HEK293 (cell line): ENCODE measurements around the gene VCL.

Experiments
- HIC1 ChIP-seq: fragments of 450-650 bp; formaldehyde crosslinking; IDR thresholded peaks from 2 replicates; pipeline ENCODE4 v1.5.1; 2016; ENCODE audit warnings: missing biosample characterization, missing genetic modification characterization
- HOXA7 ChIP-seq: sonication (generic); formaldehyde crosslinking; IDR thresholded peaks from 2 replicates; pipeline ENCODE4 v1.8.1; 2022; ENCODE audit warnings: missing genetic modification reagents, borderline replicate concordance
- INSM2 ChIP-seq: fragments of 450-650 bp; formaldehyde crosslinking; IDR thresholded peaks from 2 replicates; pipeline ENCODE4 v1.5.1; 2016; ENCODE audit warnings: missing biosample characterization, missing genetic modification characterization
- MEIS1 ChIP-seq: sonication (generic); formaldehyde crosslinking; IDR thresholded peaks from 2 replicates; pipeline ENCODE4 v1.8.1; 2022; ENCODE audit warnings: missing genetic modification reagents, mild to moderate bottlenecking, borderline replicate concordance
- MYNN ChIP-seq: fragments of 450-650 bp; formaldehyde crosslinking; IDR thresholded peaks from 2 replicates; pipeline ENCODE4 v1.5.1; 2016; ENCODE audit warnings: missing biosample characterization, missing genetic modification characterization, borderline replicate concordance
- SALL2 ChIP-seq: fragments of 450-650 bp; formaldehyde crosslinking; IDR thresholded peaks from 2 replicates; pipeline ENCODE4 v1.5.0; 2017; ENCODE audit warnings: missing biosample characterization, mild to moderate bottlenecking, missing genetic modification characterization, borderline replicate concordance
- YY1 ChIP-seq: fragments of 450-650 bp; formaldehyde crosslinking; IDR thresholded peaks from 2 replicates; pipeline ENCODE4 v1.5.1; 2018; ENCODE audit warnings: missing biosample characterization, missing genetic modification characterization
- ZBTB1 ChIP-seq: fragments of 450-650 bp; formaldehyde crosslinking; IDR thresholded peaks from 2 replicates; pipeline ENCODE4 v1.5.1; 2016; ENCODE audit warnings: missing biosample characterization, missing genetic modification characterization
- ZFP37 ChIP-seq: fragments of 450-650 bp; formaldehyde crosslinking; IDR thresholded peaks from 2 replicates; pipeline ENCODE4 v1.5.1; 2016; ENCODE audit warnings: missing biosample characterization, missing genetic modification characterization
- ZIC2 ChIP-seq: fragments of 450-650 bp; formaldehyde crosslinking; IDR thresholded peaks from 2 replicates; pipeline ENCODE4 v1.5.1; 2016; ENCODE audit warnings: missing biosample characterization, missing genetic modification characterization
- ZNF146 ChIP-seq: fragments of 450-650 bp; formaldehyde crosslinking; IDR thresholded peaks from 2 replicates; pipeline ENCODE4 v1.5.1; 2016; ENCODE audit warnings: missing biosample characterization, missing genetic modification characterization
- ZNF157 ChIP-seq: fragments of 450-650 bp; formaldehyde crosslinking; IDR thresholded peaks from 2 replicates; pipeline ENCODE4 v1.5.1; 2016; ENCODE audit warnings: missing biosample characterization, missing genetic modification characterization
- ZNF221 ChIP-seq: fragments of 450-650 bp; formaldehyde crosslinking; IDR thresholded peaks from 2 replicates; pipeline ENCODE4 v1.5.1; 2017; ENCODE audit warnings: missing biosample characterization, missing genetic modification characterization, borderline replicate concordance
- ZNF248 ChIP-seq: fragments of 450-650 bp; formaldehyde crosslinking; IDR thresholded peaks from 2 replicates; pipeline ENCODE4 v1.5.1; 2017; ENCODE audit warnings: missing biosample characterization, missing genetic modification characterization
- ZNF266 ChIP-seq: fragments of 450-650 bp; formaldehyde crosslinking; IDR thresholded peaks from 2 replicates; pipeline ENCODE4 v1.5.1; 2016; ENCODE audit warnings: missing biosample characterization, missing genetic modification characterization, low read depth
- ZNF302 ChIP-seq: fragments of 450-650 bp; formaldehyde crosslinking; IDR thresholded peaks from 2 replicates; pipeline ENCODE4 v1.5.1; 2016; ENCODE audit warnings: missing biosample characterization, missing genetic modification characterization, low read depth
- ZNF324 ChIP-seq: fragments of 450-650 bp; formaldehyde crosslinking; IDR thresholded peaks from 2 replicates; pipeline ENCODE4 v1.5.1; 2016; ENCODE audit warnings: missing biosample characterization, missing genetic modification characterization
- ZNF341 ChIP-seq: fragments of 450-650 bp; formaldehyde crosslinking; IDR thresholded peaks from 2 replicates; pipeline ENCODE4; 2016; ENCODE audit warnings: low read depth, missing biosample characterization, missing genetic modification characterization
- ZNF350 ChIP-seq: fragments of 450-650 bp; formaldehyde crosslinking; IDR thresholded peaks from 2 replicates; pipeline ENCODE4 v1.5.0; 2017; ENCODE audit warnings: missing biosample characterization, mild to moderate bottlenecking, missing genetic modification characterization
- ZNF560 ChIP-seq: fragments of 450-650 bp; formaldehyde crosslinking; IDR thresholded peaks from 2 replicates; pipeline ENCODE4 v1.5.1; 2017; ENCODE audit warnings: missing biosample characterization, missing genetic modification characterization, borderline replicate concordance
- ZNF585B ChIP-seq: fragments of 450-650 bp; formaldehyde crosslinking; IDR thresholded peaks from 2 replicates; pipeline ENCODE4 v1.5.1; 2016; ENCODE audit warnings: missing biosample characterization, missing genetic modification characterization
- ZNF600 ChIP-seq: fragments of 450-650 bp; formaldehyde crosslinking; IDR thresholded peaks from 2 replicates; pipeline ENCODE4 v1.5.1; 2016; ENCODE audit warnings: missing biosample characterization, missing genetic modification characterization
- ZNF639 ChIP-seq: fragments of 450-650 bp; formaldehyde crosslinking; IDR thresholded peaks from 2 replicates; pipeline ENCODE4 v1.5.1; 2016; ENCODE audit warnings: missing biosample characterization, missing genetic modification characterization
- ZNF664 ChIP-seq: fragments of 450-650 bp; formaldehyde crosslinking; IDR thresholded peaks from 2 replicates; pipeline ENCODE4 v1.5.1; 2016; ENCODE audit warnings: missing biosample characterization, missing genetic modification characterization
- ZNF692 ChIP-seq: fragments of 450-650 bp; formaldehyde crosslinking; IDR thresholded peaks from 2 replicates; pipeline ENCODE4 v1.5.1; 2016; ENCODE audit warnings: missing biosample characterization, missing genetic modification characterization
- ZNF704 ChIP-seq: fragments of 450-650 bp; formaldehyde crosslinking; IDR thresholded peaks from 2 replicates; pipeline ENCODE4 v1.5.1; 2016; ENCODE audit warnings: missing biosample characterization, missing genetic modification characterization
- ZNF707 ChIP-seq: fragments of 450-650 bp; formaldehyde crosslinking; IDR thresholded peaks from 2 replicates; pipeline ENCODE4 v1.5.1; 2016; ENCODE audit warnings: missing biosample characterization, missing genetic modification characterization
- ZNF768 ChIP-seq: fragments of 450-650 bp; formaldehyde crosslinking; IDR thresholded peaks from 2 replicates; pipeline ENCODE4 v1.5.1; 2018; ENCODE audit warnings: missing biosample characterization, mild to moderate bottlenecking, missing genetic modification characterization
- ZNF777 ChIP-seq: fragments of 450-650 bp; formaldehyde crosslinking; IDR thresholded peaks from 2 replicates; pipeline ENCODE4 v1.5.1; 2017; ENCODE audit warnings: missing biosample characterization, missing genetic modification characterization, borderline replicate concordance
- ZSCAN16 ChIP-seq: fragments of 450-650 bp; formaldehyde crosslinking; IDR thresholded peaks from 2 replicates; pipeline ENCODE4 v1.5.1; 2016; ENCODE audit warnings: missing biosample characterization, missing genetic modification characterization
- ZSCAN23 ChIP-seq: fragments of 450-650 bp; formaldehyde crosslinking; IDR thresholded peaks from 2 replicates; pipeline ENCODE4 v1.5.1; 2016; ENCODE audit warnings: missing biosample characterization, missing genetic modification characterization
- ZXDB ChIP-seq: fragments of 450-650 bp; formaldehyde crosslinking; IDR thresholded peaks from 2 replicates; pipeline ENCODE4 v1.5.1; 2016; ENCODE audit warnings: missing biosample characterization, missing genetic modification characterization

VCL gene

GRCh38 chr10:73948947-73949633 lies 48.8 kb upstream of the VCL start (continued):
- TF ChIP-seq MYNN (tag by site-specific recombination), result peak; percentile 21; the same call in 1 of the 2 replicates
- TF ChIP-seq ZBTB1 (tag by site-specific recombination), result 0 out of 2 replicates have a peak, but pooled peaks have one; percentile 22
- no peak for TF ChIP-seq ZNF692 (tag by site-specific recombination)
- no peak; the same call in 1 of the 2 replicates for TF ChIP-seq ZNF221 (tag by site-specific recombination)
- TF ChIP-seq ZSCAN16, result no peak
- no peak; the same call in 1 of the 2 replicates for TF ChIP-seq ZNF146
- no peak for TF ChIP-seq INSM2 (tag by site-specific recombination)
- TF ChIP-seq ZNF664 (tag by site-specific recombination), result peak; percentile 75
- no peak for TF ChIP-seq ZNF157 (tag by site-specific recombination)
- TF ChIP-seq HOXA7 (CRISPR knock-in tag), result no peak
- TF ChIP-seq ZNF600 (tag by site-specific recombination), result no peak
- TF ChIP-seq ZNF768 (tag by site-specific recombination), result no peak
- no peak for TF ChIP-seq ZFP37 (tag by site-specific recombination)
- no peak for TF ChIP-seq ZNF248
- TF ChIP-seq ZNF324 (tag by site-specific recombination), result no peak
- TF ChIP-seq ZNF639 (tag by site-specific recombination), result 0 out of 2 replicates have a peak, but pooled peaks have one; percentile 40
- TF ChIP-seq ZNF704 (tag by site-specific recombination), result no peak
- no peak for TF ChIP-seq ZIC2 (tag by site-specific recombination)
- TF ChIP-seq ZNF302 (tag by site-specific recombination), result no peak
- no peak for TF ChIP-seq HIC1 (tag by site-specific recombination)
- peak; percentile 90 for TF ChIP-seq ZNF266 (tag by site-specific recombination)
- TF ChIP-seq ZNF707, result no peak
- TF ChIP-seq YY1, result no peak
- TF ChIP-seq ZNF341, result no peak
- TF ChIP-seq ZSCAN23 (tag by site-specific recombination), result no peak
- TF ChIP-seq ZNF585B (tag by site-specific recombination), result no peak
- TF ChIP-seq SALL2, result no peak
- TF ChIP-seq ZNF560, result peak; percentile 83
- TF ChIP-seq ZNF777, result no peak
- no peak for TF ChIP-seq MEIS1
- TF ChIP-seq ZXDB (tag by site-specific recombination), result peak; percentile 65
- no peak for TF ChIP-seq ZNF350 (tag by site-specific recombination)
